ENCODE results near the gene GPR132. TPM values are rescaled to one million over a fixed set of nuclear protein-coding genes. Genes with fewer than 3 reads are reported as not detected.

Gene GPR132
- total and polyA plus RNA-seq, 3 experiments from 2014 or later = 34.9 to 52.0 (median 51.3) TPM

DNA sequence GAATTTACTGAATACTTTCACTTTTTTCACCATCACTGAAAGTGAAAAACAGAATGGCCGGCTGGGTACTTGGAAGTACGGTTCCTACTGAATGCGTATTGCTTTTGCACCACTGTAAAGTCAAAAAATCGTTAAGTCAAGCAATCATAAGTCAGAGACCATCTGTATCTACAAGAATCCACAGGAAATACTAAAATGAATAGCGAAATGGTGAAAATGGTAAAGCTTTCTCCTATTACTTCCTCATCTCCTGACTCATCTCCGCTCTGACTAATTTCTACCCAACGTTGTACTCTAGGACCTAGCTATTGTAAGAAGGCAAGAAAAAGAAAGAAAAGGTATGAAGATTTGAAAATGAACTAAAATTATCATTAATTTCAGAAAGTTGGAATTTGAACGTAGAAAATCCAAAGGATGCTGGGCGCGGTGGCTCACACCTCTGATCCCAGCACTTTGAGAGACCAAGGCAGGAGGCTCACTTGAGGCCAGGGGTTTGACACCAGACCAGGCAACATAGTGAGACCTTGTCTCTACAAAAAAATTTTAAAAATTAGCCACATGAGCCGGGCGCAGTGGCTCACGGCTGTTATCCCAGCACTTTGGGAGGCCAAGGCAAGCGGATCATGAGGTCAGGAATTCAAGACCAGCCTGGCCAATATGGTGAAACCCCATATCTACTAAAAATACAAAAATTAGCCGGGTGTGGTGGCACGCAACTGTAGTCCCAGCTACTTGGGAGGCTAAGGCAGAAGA, 39.0 kb downstream of the GPR132 start:
- Mint-ChIP-seq H3K4me1 (peaks cover 25 to 48% (median 38%) of the 10 kb centered on the region in 3 donors), H3K4me3 (peak overlapping the region in 4 of 7 donors; percentile 7 to 72 (median 24)), H3K27ac (peak overlapping the region; percentile 63 to 96 (median 92)), H3K9me3 (no peaks in the 10 kb centered on the region), H3K27me3 (no peaks in the 10 kb centered on the region), H3K36me3 (peaks cover 0 to 9% (median 0%) of the 10 kb centered on the region in 3 donors)
- ChIA-PET CTCF (interaction anchor here (1.0 to 1.6 kb wide), 4 partner anchors 9 to 61 kb away, joined by 3 to 8 read pairs (median 6); no protein-coding TSS in a partner anchor), POLR2A (interaction anchor here (0.7 to 1.0 kb wide), 2 partner anchors 19 to 51 kb away, joined by 3 to 5 read pairs; no protein-coding TSS in a partner anchor)
- Histone ChIP-seq H3K27ac (ENCODE audit: low read depth, low read length) (peak overlapping the region; percentile 33), H3K27me3 (ENCODE audit: insufficient read depth, low read length, poor library complexity, severe bottlenecking) (no peaks in the 10 kb centered on the region), H3K4me3 (ENCODE audit: low read length) (no peak overlapping the region), H3K9me3 (ENCODE audit: low read length) (no peaks in the 10 kb centered on the region), H3K36me3 (ENCODE audit: insufficient read depth, low read length) (no peaks in the 10 kb centered on the region), H3K4me1 (ENCODE audit: insufficient read depth, low read length) (peaks cover 28% of the 10 kb centered on the region)
- DNase-seq = no peak

GRCh38 chr14:105025429-105025828, 39.8 kb downstream of the GPR132 start:
- Mint-ChIP-seq H3K4me3 (peak overlapping the region in 3 of 7 donors; percentile 45 to 57 (median 49)), H3K27ac (peak overlapping the region; percentile 82 to 96 (median 94)), H3K4me1 (peaks cover 25 to 48% (median 38%) of the 10 kb centered on the region in 3 donors), H3K27me3 (no peaks in the 10 kb centered on the region), H3K9me3 (no peaks in the 10 kb centered on the region), H3K36me3 (peaks cover 0 to 9% (median 0%) of the 10 kb centered on the region in 3 donors)
- Histone ChIP-seq H3K27me3 (ENCODE audit: insufficient read depth, low read length, poor library complexity, severe bottlenecking) (no peaks in the 10 kb centered on the region), H3K4me1 (ENCODE audit: insufficient read depth, low read length) (peaks cover 28% of the 10 kb centered on the region), H3K36me3 (ENCODE audit: insufficient read depth, low read length) (no peaks in the 10 kb centered on the region), H3K9me3 (ENCODE audit: low read length) (no peaks in the 10 kb centered on the region), H3K27ac (ENCODE audit: low read depth, low read length) (peak overlapping the region; percentile 20), H3K4me3 (ENCODE audit: low read length) (no peak overlapping the region)
- no peak for DNase-seq
- CTCF ChIA-PET = interaction anchor here (1.0 to 1.6 kb wide), 5 partner anchors 10 to 62 kb away, joined by 3 to 8 read pairs (median 4); no protein-coding TSS in a partner anchor
- POLR2A ChIA-PET = interaction anchor here (0.5 to 1.0 kb wide), 2 partner anchors 20 to 57 kb away, joined by 3 to 5 read pairs; no protein-coding TSS in a partner anchor

- Histone ChIP-seq H3K27me3 (ENCODE audit: insufficient read depth, low read length, poor library complexity, severe bottlenecking) (no peaks in the 10 kb centered on the region), H3K4me1 (ENCODE audit: insufficient read depth, low read length) (peaks cover 41% of the 10 kb centered on the region), H3K4me3 (ENCODE audit: low read length) (no peak overlapping the region), H3K36me3 (ENCODE audit: insufficient read depth, low read length) (no peaks in the 10 kb centered on the region), H3K9me3 (ENCODE audit: low read length) (no peaks in the 10 kb centered on the region), H3K27ac (ENCODE audit: low read depth, low read length) (peak overlapping the region; percentile 16)
- Mint-ChIP-seq H3K36me3 (peaks cover 0 to 15% (median 0%) of the 10 kb centered on the region in 3 donors), H3K4me1 (peaks cover 39 to 62% (median 51%) of the 10 kb centered on the region in 3 donors), H3K27me3 (no peaks in the 10 kb centered on the region), H3K9me3 (no peaks in the 10 kb centered on the region), H3K4me3 (peak overlapping the region in 2 of 7 donors; percentile 27 to 60), H3K27ac (peak overlapping the region; percentile 14 to 96 (median 88))
- ChIA-PET POLR2A (no interaction called here), CTCF (no interaction called here)
- DNase-seq = no peak
Observed at GRCh38 chr14:105023791-105024480, 41.3 kb downstream of the GPR132 start.

DNA sequence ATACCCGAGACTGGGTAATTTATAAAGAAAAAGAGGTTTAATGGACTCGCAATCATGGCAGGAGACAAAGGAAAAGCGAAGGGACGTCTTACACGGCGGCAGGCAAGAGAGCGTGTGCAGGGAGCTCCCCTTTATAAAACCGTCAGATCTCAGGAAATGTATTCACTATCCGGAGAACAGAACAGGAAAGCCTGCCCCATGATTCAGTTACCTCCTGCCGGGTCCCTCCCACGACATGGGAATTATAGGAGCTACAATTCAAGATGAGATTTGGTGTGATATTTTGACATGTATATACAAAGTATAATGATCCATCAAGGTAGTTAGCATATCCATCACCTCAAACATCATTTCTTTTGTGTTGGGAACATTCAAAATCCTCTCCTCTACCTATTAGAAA, 42.1 kb downstream of the GPR132 start:
- DNase-seq = no peak
- Mint-ChIP-seq H3K4me3 (peak overlapping the region in 4 of 7 donors; percentile 1 to 60 (median 10)), H3K36me3 (peaks cover 0 to 12% (median 0%) of the 10 kb centered on the region in 3 donors), H3K9me3 (no peaks in the 10 kb centered on the region), H3K27me3 (no peaks in the 10 kb centered on the region), H3K27ac (peak overlapping the region; percentile 29 to 96 (median 88)), H3K4me1 (peaks cover 47 to 68% (median 57%) of the 10 kb centered on the region in 3 donors)
- peaks cover 47% of the 10 kb centered on the region for H3K4me1 ChIP-seq (ENCODE audit: insufficient read depth, low read length)
- no peaks in the 10 kb centered on the region for H3K9me3 ChIP-seq (ENCODE audit: low read length)
- no peak overlapping the region for H3K27ac ChIP-seq (ENCODE audit: low read depth, low read length)
- ChIA-PET POLR2A (no interaction called here), CTCF (interaction anchor here (1.7 kb wide), 1 partner anchor 22 kb away, joined by 8 read pairs; no protein-coding TSS in a partner anchor)
- H3K36me3 ChIP-seq (ENCODE audit: insufficient read depth, low read length) = no peaks in the 10 kb centered on the region
- H3K4me3 ChIP-seq (ENCODE audit: low read length) = no peak overlapping the region
- H3K27me3 ChIP-seq (ENCODE audit: insufficient read depth, low read length, poor library complexity, severe bottlenecking) = no peaks in the 10 kb centered on the region

- H3K4me3 Mint-ChIP-seq = peak overlapping the region in 6 of 7 donors; percentile 86 to 93 (median 88)
- Histone ChIP-seq H3K36me3 (ENCODE audit: insufficient read depth, low read length) (no peaks in the 10 kb centered on the region), H3K4me3 (ENCODE audit: low read length) (no peak overlapping the region), H3K9me3 (ENCODE audit: low read length) (no peaks in the 10 kb centered on the region), H3K27ac (ENCODE audit: low read depth, low read length) (no peak overlapping the region), H3K27me3 (ENCODE audit: insufficient read depth, low read length, poor library complexity, severe bottlenecking) (no peaks in the 10 kb centered on the region), H3K4me1 (ENCODE audit: insufficient read depth, low read length) (peaks cover 51% of the 10 kb centered on the region)
- ChIA-PET POLR2A (interaction anchor here (4.4 kb wide), 1 partner anchor 10 kb away, joined by 18 read pairs; no protein-coding TSS in a partner anchor), CTCF (interaction anchor here (0.6 to 1.8 kb wide), 4 partner anchors 11 to 23 kb away, joined by 3 to 8 read pairs (median 4); no protein-coding TSS in a partner anchor)
- no peaks in the 10 kb centered on the region for H3K27me3 Mint-ChIP-seq
- peaks cover 0 to 15% (median 0%) of the 10 kb centered on the region in 3 donors for H3K36me3 Mint-ChIP-seq
- no peak for DNase-seq
- no peaks in the 10 kb centered on the region for H3K9me3 Mint-ChIP-seq
- H3K27ac Mint-ChIP-seq = peak overlapping the region in 4 of 8 donors; percentile 93 to 95 (median 94)
- peaks cover 51 to 75% (median 63%) of the 10 kb centered on the region in 3 donors for H3K4me1 Mint-ChIP-seq
Observed at GRCh38 chr14:105022276-105022670, 43.0 kb downstream of the GPR132 start.

DNA sequence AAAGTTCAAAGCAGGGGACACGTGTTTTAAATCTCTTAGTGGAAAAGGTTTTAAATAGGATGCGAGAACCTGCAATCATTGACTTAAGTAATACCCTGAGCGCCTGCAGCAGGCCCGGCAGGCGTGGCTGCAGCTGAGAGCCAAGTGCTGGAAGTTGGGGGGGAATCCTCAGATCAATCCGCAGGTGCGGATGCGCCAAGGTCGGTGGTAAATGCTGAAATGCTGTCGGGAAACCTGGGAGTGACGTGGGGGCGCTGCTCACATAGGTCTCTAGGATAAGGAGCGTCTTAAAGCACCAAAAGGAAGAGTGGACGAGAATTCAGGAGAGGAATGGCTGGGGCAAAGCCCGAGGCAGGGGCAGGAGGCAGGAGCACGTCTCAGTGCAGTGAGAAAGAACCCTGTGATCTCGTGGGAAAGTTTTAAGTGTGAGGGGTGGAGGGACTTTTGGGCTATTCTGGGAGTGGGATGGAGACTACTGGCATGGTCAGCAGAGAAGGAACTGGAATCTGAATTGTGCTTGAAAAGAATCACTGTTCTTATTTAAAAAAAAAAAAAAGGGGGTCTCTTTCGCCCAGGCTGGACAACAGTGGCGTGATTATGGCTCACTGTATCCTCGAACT, 43.5 kb downstream of the GPR132 start:
- ChIA-PET CTCF (interaction anchor here (0.6 to 1.8 kb wide), 4 partner anchors 10 to 24 kb away, joined by 3 to 8 read pairs (median 4); no protein-coding TSS in a partner anchor), POLR2A (interaction anchor here (1.3 to 4.4 kb wide), 4 partner anchors 11 to 43 kb away, joined by 6 to 20 read pairs (median 16); partner anchors contain the start of genes CLBA1 and GPR132)
- Histone ChIP-seq H3K27ac (ENCODE audit: low read depth, low read length) (peak overlapping the region; percentile 60), H3K9me3 (ENCODE audit: low read length) (no peaks in the 10 kb centered on the region), H3K36me3 (ENCODE audit: insufficient read depth, low read length) (no peaks in the 10 kb centered on the region), H3K4me1 (ENCODE audit: insufficient read depth, low read length) (peaks cover 51% of the 10 kb centered on the region), H3K27me3 (ENCODE audit: insufficient read depth, low read length, poor library complexity, severe bottlenecking) (no peaks in the 10 kb centered on the region), H3K4me3 (ENCODE audit: low read length) (peak overlapping the region; percentile 58)
- peaks cover 0 to 3% of the 10 kb centered on the region in 2 donors for H3K27me3 Mint-ChIP-seq
- peak overlapping the region; percentile 86 to 96 (median 89) for H3K4me3 Mint-ChIP-seq
- DNase-seq = peak in 2 of 5 donors; percentile 24 to 55
- peaks cover 0 to 15% (median 0%) of the 10 kb centered on the region in 3 donors for H3K36me3 Mint-ChIP-seq
- peak overlapping the region; percentile 88 to 96 (median 94) for H3K27ac Mint-ChIP-seq
- H3K4me1 Mint-ChIP-seq = peaks cover 53 to 75% (median 65%) of the 10 kb centered on the region in 3 donors
- no peaks in the 10 kb centered on the region for H3K9me3 Mint-ChIP-seq

Data from CD8-positive, alpha-beta memory T cell (primary cell).